Measurements from ENCODE around the gene WLS. TPM values are rescaled to one million over a fixed set of nuclear protein-coding genes. Genes with fewer than 3 reads are reported as not detected.

The WLS gene
- total and polyA plus RNA-seq, 2 experiments from 2014 or later: 0.87 to 1.2 TPM

GRCh38 chr1:68233202-68233601, 879 bp upstream of the WLS start:
- peak overlapping the region; percentile 90 for H3K4me3 ChIP-seq
- peak; percentile 52 for ATAC-seq
- no peaks in the 10 kb centered on the region for H3K9me2 ChIP-seq (ENCODE audit: insufficient read depth)
- H3K4me1 Mint-ChIP-seq: peaks cover 28% of the 10 kb centered on the region
- no peaks in the 10 kb centered on the region for H3K36me3 ChIP-seq (ENCODE audit: insufficient read depth)
- TF ChIP-seq NANOG (IDR thresholded peaks at IDR 0.05; ENCODE audit: borderline replicate concordance) (no peak), ZNF114 (CRISPR knock-in tag; IDR thresholded peaks at IDR 0.05) (no peak), STAT1 (IDR thresholded peaks at IDR 0.05; ENCODE audit: unreplicated experiment) (no peak), ZNF462 (CRISPR knock-in tag; IDR thresholded peaks at IDR 0.05) (no peak), CTCF (conservative IDR thresholded peaks at IDR 0.05; ENCODE audit: low read depth in 2 of 2) (no peak), REST (IDR thresholded peaks at IDR 0.05; ENCODE audit: unreplicated experiment) (no peak)
- no peaks in the 10 kb centered on the region for H3K36me3 Mint-ChIP-seq (ENCODE audit: low read depth)
- H3K4me1 ChIP-seq (ENCODE audit: insufficient read depth): peaks cover 17% of the 10 kb centered on the region
- no peak overlapping the region for H3K27ac Mint-ChIP-seq
- DNase-seq (ENCODE audit: low spot score): peak; percentile 34
- H3K27me3 Mint-ChIP-seq (ENCODE audit: insufficient read depth, low read depth, poor library complexity): peaks cover 88% of the 10 kb centered on the region
- peaks cover 3% of the 10 kb centered on the region; the same call in 1 of the 3 replicates for H3K9me3 Mint-ChIP-seq
- H3K79me2 ChIP-seq (replicated peaks; ENCODE audit: insufficient read depth): no peaks in the 10 kb centered on the region
- H4K20me1 ChIP-seq (replicated peaks; ENCODE audit: insufficient read depth): no peaks in the 10 kb centered on the region; the same call in 1 of the 2 replicates
- no peaks in the 10 kb centered on the region; the same call in 1 of the 2 replicates for H3F3A ChIP-seq (replicated peaks; ENCODE audit: low read depth)
- no peak overlapping the region for H2AFZ ChIP-seq
- peaks cover 100% of the 10 kb centered on the region for H3K27me3 ChIP-seq (ENCODE audit: insufficient read depth)
- H3K4me2 ChIP-seq: peak overlapping the region; percentile 93
- H3K4me3 Mint-ChIP-seq: peak overlapping the region; percentile 89
- H3K27ac ChIP-seq (ENCODE audit: low read depth): no peak overlapping the region
